ENCODE results near the gene CFAP299.

GRCh38 chr4:80340036-80340435, 4.5 kb downstream of the CFAP299 start:
- TF ChIP-seq CTCF (IDR thresholded peaks at IDR 0.05; ENCODE audit: extremely low read depth in 1 of 2, insufficient read depth in 1 of 2, low read depth in 1 of 2, low read length in 2 of 2) (no peak), EZH2 (IDR thresholded peaks at IDR 0.05; ENCODE audit: borderline replicate concordance, low read depth, low read length, severe bottlenecking) (no peak), POLR2AphosphoS5 (IDR thresholded peaks at IDR 0.05; ENCODE audit: insufficient read depth, low read depth, low read length) (no peak), POLR2A (IDR thresholded peaks at IDR 0.05; ENCODE audit: low read depth, low read length) (no peak), MAX (IDR thresholded peaks at IDR 0.05; ENCODE audit: insufficient read depth, insufficient read length) (no peak), FOS (IDR thresholded peaks at IDR 0.05; ENCODE audit: borderline replicate concordance, insufficient read depth, low read length) (no peak)

All from endothelial cell of umbilical vein (primary cell).